22Rv1 (cell line): ENCODE data around the gene ARHGEF17.

Source experiments
- ZFX ChIP-seq: fragments of 450-650 bp; IDR thresholded peaks from 2 replicates; pipeline ENCODE4 v1.6.1; 2017; ENCODE audit warnings: antibody characterized with exemption, borderline replicate concordance
- TF ChIP-seq, protein P1 (sequence below): fragments of 450-650 bp; IDR thresholded peaks from 2 replicates; pipeline ENCODE4 v1.5.1; 2017; ENCODE audit warnings: mild to moderate bottlenecking

- TF ChIP-seq, protein P1, sequence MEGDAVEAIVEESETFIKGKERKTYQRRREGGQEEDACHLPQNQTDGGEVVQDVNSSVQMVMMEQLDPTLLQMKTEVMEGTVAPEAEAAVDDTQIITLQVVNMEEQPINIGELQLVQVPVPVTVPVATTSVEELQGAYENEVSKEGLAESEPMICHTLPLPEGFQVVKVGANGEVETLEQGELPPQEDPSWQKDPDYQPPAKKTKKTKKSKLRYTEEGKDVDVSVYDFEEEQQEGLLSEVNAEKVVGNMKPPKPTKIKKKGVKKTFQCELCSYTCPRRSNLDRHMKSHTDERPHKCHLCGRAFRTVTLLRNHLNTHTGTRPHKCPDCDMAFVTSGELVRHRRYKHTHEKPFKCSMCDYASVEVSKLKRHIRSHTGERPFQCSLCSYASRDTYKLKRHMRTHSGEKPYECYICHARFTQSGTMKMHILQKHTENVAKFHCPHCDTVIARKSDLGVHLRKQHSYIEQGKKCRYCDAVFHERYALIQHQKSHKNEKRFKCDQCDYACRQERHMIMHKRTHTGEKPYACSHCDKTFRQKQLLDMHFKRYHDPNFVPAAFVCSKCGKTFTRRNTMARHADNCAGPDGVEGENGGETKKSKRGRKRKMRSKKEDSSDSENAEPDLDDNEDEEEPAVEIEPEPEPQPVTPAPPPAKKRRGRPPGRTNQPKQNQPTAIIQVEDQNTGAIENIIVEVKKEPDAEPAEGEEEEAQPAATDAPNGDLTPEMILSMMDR = no peak
- no peak for TF ChIP-seq ZFX
These were observed 97.1 kb downstream of the ARHGEF17 start for GRCh38 chr11:73405146-73405510.
